HG02678 (cell line): ENCODE results near the gene ITGA6.
"Not testable (repeated sequence)": the region's sequence is repeated elsewhere in the genome, so short reads cannot be mapped to it uniquely, and the experiment has no call there.

ENCODE experiments used
- ATAC-seq: cut with Tn5 transposase; IDR thresholded peaks from one replicate; pipeline ENCODE4 v1.9.1; 2021; ENCODE audit warnings: mild to moderate bottlenecking, moderate library complexity; ENCODE audit not compliant: unreplicated experiment

ITGA6 gene

GRCh38 chr2:172513524-172513900 lies 86.1 kb downstream of the ITGA6 start:
- ATAC-seq = no peak

GRCh38 chr2:172513935-172514586 lies 86.7 kb downstream of the ITGA6 start:
- no peak for ATAC-seq

GRCh38 chr2:172516299-172516698 lies 88.9 kb downstream of the ITGA6 start:
- no peak for ATAC-seq

GRCh38 chr2:172518995-172519394 lies 91.6 kb downstream of the ITGA6 start:
- ATAC-seq = no peak

- no peak for ATAC-seq
Measured at GRCh38 chr2:172525601-172526000, 98.2 kb downstream of the ITGA6 start.

- no peak for ATAC-seq
Measured at GRCh38 chr2:172531309-172531708, 103.9 kb downstream of the ITGA6 start.

GRCh38 chr2:172532461-172532860 lies 105.1 kb downstream of the ITGA6 start:
- ATAC-seq = not testable (repeated sequence)

- no peak for ATAC-seq
Measured at GRCh38 chr2:172533687-172534086, 106.3 kb downstream of the ITGA6 start.

- ATAC-seq = no peak
Measured at GRCh38 chr2:172535119-172535518, 107.7 kb downstream of the ITGA6 start.

- ATAC-seq = not testable (repeated sequence)
Measured at GRCh38 chr2:172537851-172538250, 110.5 kb downstream of the ITGA6 start.

GRCh38 chr2:172539767-172540166 lies 112.4 kb downstream of the ITGA6 start:
- ATAC-seq = no peak

- ATAC-seq = no peak
Measured at GRCh38 chr2:172540421-172540820, 113.0 kb downstream of the ITGA6 start.

- ATAC-seq = no peak
Measured at GRCh38 chr2:172545408-172546075, 118.2 kb downstream of the ITGA6 start.

GRCh38 chr2:172549131-172549530 lies 121.7 kb downstream of the ITGA6 start:
- ATAC-seq = no peak

- not testable (repeated sequence) for ATAC-seq
Measured at GRCh38 chr2:172549802-172550201, 122.4 kb downstream of the ITGA6 start.

GRCh38 chr2:172550419-172550818 lies 123.0 kb downstream of the ITGA6 start:
- no peak for ATAC-seq

GRCh38 chr2:172551271-172551670 lies 123.9 kb downstream of the ITGA6 start:
- ATAC-seq = no peak

GRCh38 chr2:172552547-172553291 lies 125.3 kb downstream of the ITGA6 start:
- ATAC-seq = no peak

GRCh38 chr2:172554352-172555271 lies 127.2 kb downstream of the ITGA6 start:
- ATAC-seq = no peak

GRCh38 chr2:172555272-172555521 lies 127.8 kb downstream of the ITGA6 start:
- ATAC-seq = no peak
